Keratinocyte (primary cell): ENCODE data around the gene GJB6.

Experiments
- EZH2 ChIP-seq: IDR thresholded peaks from one replicate; pipeline ENCODE4 v1.6.1; 2012; ENCODE audit warnings: inconsistent platforms, mild to moderate bottlenecking, low read length, moderate library complexity
- TF ChIP-seq, protein P1 (sequence below), 3 experiments: IDR thresholded peaks in 1 of 3; conservative IDR thresholded peaks in 1 of 3; optimal IDR thresholded peaks in 1 of 3; 2 replicates in 2 of 3; 3 replicates in 1 of 3; pipeline versions ENCODE3 to v1.5.1; 2011; ENCODE audit warnings: low read length in 3 of 3, mild to moderate bottlenecking in 3 of 3, moderate library complexity in 2 of 3, control low read depth in 1 of 3, inconsistent platforms in 1 of 3; ENCODE audit not compliant: insufficient read depth in 2 of 3; ENCODE audit errors: extremely low read depth in 1 of 3

DNA sequence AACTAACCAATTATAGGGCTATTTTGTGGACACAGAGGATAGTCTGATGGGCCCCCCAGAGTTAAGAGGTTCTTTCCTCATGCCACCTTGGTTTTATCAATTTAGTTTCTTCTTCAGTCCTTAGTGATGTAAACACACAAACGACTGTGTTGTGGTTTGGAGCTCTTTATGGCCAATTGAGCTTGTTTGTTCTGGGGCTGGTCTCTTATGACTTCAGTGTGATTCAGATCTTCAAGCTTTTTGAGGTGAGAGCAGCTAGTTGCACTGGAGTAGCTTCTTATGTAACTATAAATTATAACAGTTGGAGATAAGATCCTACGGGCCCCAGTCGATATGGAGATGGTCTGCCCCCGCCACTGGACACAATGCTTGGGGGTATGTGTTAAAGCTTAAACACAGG is 22.0 kb upstream of the GJB6 start:
- TF ChIP-seq, protein P1, sequence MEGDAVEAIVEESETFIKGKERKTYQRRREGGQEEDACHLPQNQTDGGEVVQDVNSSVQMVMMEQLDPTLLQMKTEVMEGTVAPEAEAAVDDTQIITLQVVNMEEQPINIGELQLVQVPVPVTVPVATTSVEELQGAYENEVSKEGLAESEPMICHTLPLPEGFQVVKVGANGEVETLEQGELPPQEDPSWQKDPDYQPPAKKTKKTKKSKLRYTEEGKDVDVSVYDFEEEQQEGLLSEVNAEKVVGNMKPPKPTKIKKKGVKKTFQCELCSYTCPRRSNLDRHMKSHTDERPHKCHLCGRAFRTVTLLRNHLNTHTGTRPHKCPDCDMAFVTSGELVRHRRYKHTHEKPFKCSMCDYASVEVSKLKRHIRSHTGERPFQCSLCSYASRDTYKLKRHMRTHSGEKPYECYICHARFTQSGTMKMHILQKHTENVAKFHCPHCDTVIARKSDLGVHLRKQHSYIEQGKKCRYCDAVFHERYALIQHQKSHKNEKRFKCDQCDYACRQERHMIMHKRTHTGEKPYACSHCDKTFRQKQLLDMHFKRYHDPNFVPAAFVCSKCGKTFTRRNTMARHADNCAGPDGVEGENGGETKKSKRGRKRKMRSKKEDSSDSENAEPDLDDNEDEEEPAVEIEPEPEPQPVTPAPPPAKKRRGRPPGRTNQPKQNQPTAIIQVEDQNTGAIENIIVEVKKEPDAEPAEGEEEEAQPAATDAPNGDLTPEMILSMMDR (optimal IDR thresholded peaks at IDR 0.05 in 1 of 3, IDR thresholded peaks at IDR 0.05 in 1 of 3, conservative IDR thresholded peaks at IDR 0.05 in 1 of 3; ENCODE audit: extremely low read depth in 1 of 3, insufficient read depth in 2 of 3, low read length in 3 of 3), result no peak
- no peak for TF ChIP-seq EZH2
